Activated T-cell treated with anti-CD3 and anti-CD28 coated beads, Interleukin-2, amount 50 U/mL, for 24 hours (primary cell): ENCODE data around the gene ACOX2.

Experiments
- DNase-seq: peaks from one replicate; pipeline ENCODE4 v3.0.0-alpha.2; 2020
- H3K27ac Mint-ChIP-seq: 2 replicates; pipeline ENCODE4 v1.8.0; 2020; ENCODE audit warnings: mild to moderate bottlenecking, mixed read lengths
- H3K27me3 Mint-ChIP-seq: 2 replicates; pipeline ENCODE4 v1.8.0; 2020; ENCODE audit warnings: mixed read lengths
- H3K36me3 Mint-ChIP-seq: 2 replicates; pipeline ENCODE4 v1.8.0; 2020; ENCODE audit warnings: low read depth, mixed read lengths
- H3K4me1 Mint-ChIP-seq: 2 replicates; pipeline ENCODE4 v1.8.0; 2020; ENCODE audit warnings: low read depth, mixed read lengths
- H3K4me3 Mint-ChIP-seq: 2 replicates; pipeline ENCODE4 v1.8.0; 2020; ENCODE audit warnings: mild to moderate bottlenecking, moderate library complexity, mixed read lengths
- H3K9me3 Mint-ChIP-seq: 2 replicates; pipeline ENCODE4 v1.8.0; 2020; ENCODE audit warnings: mixed read lengths

The ACOX2 gene

GRCh38 chr3:58559586-58559985 is 22.6 kb upstream of the ACOX2 start:
- H3K27ac Mint-ChIP-seq = no peak overlapping the region
- no peak overlapping the region for H3K4me3 Mint-ChIP-seq
- no peaks in the 10 kb centered on the region for H3K4me1 Mint-ChIP-seq
- H3K36me3 Mint-ChIP-seq = no peaks in the 10 kb centered on the region
- no peaks in the 10 kb centered on the region for H3K9me3 Mint-ChIP-seq
- no peak for DNase-seq
- peaks cover 5% of the 10 kb centered on the region for H3K27me3 Mint-ChIP-seq

- Mint-ChIP-seq H3K9me3 (no peaks in the 10 kb centered on the region), H3K4me1 (no peaks in the 10 kb centered on the region), H3K27ac (no peak overlapping the region), H3K36me3 (no peaks in the 10 kb centered on the region), H3K4me3 (no peak overlapping the region), H3K27me3 (peaks cover 9% of the 10 kb centered on the region)
- DNase-seq = no peak
Observed at GRCh38 chr3:58557491-58557890, 20.5 kb upstream of the ACOX2 start.

- Mint-ChIP-seq H3K4me1 (no peaks in the 10 kb centered on the region), H3K4me3 (no peak overlapping the region), H3K27me3 (peaks cover 9% of the 10 kb centered on the region), H3K36me3 (no peaks in the 10 kb centered on the region), H3K9me3 (no peaks in the 10 kb centered on the region), H3K27ac (no peak overlapping the region)
- DNase-seq = no peak
Observed at GRCh38 chr3:58556761-58557221, 19.8 kb upstream of the ACOX2 start.

- peaks cover 9% of the 10 kb centered on the region for H3K27me3 Mint-ChIP-seq
- no peak for DNase-seq
- no peak overlapping the region for H3K27ac Mint-ChIP-seq
- no peaks in the 10 kb centered on the region for H3K4me1 Mint-ChIP-seq
- H3K4me3 Mint-ChIP-seq = no peak overlapping the region
- H3K9me3 Mint-ChIP-seq = peaks cover 3% of the 10 kb centered on the region
- no peaks in the 10 kb centered on the region for H3K36me3 Mint-ChIP-seq
Observed at GRCh38 chr3:58556001-58556400, 19.0 kb upstream of the ACOX2 start.

- H3K4me3 Mint-ChIP-seq = no peak overlapping the region
- no peak for DNase-seq
- no peaks in the 10 kb centered on the region for H3K4me1 Mint-ChIP-seq
- H3K9me3 Mint-ChIP-seq = peaks cover 3% of the 10 kb centered on the region
- H3K36me3 Mint-ChIP-seq = no peaks in the 10 kb centered on the region
- H3K27ac Mint-ChIP-seq = no peak overlapping the region
- H3K27me3 Mint-ChIP-seq = peaks cover 7% of the 10 kb centered on the region
Observed at GRCh38 chr3:58555203-58555602, 18.2 kb upstream of the ACOX2 start.

GRCh38 chr3:58553003-58553402 is 16.0 kb upstream of the ACOX2 start:
- peaks cover 4% of the 10 kb centered on the region for H3K27me3 Mint-ChIP-seq
- H3K27ac Mint-ChIP-seq = no peak overlapping the region
- no peaks in the 10 kb centered on the region for H3K4me1 Mint-ChIP-seq
- no peaks in the 10 kb centered on the region for H3K36me3 Mint-ChIP-seq
- no peak overlapping the region for H3K4me3 Mint-ChIP-seq
- peaks cover 3% of the 10 kb centered on the region for H3K9me3 Mint-ChIP-seq
- no peak for DNase-seq

- H3K36me3 Mint-ChIP-seq = no peaks in the 10 kb centered on the region
- H3K4me1 Mint-ChIP-seq = no peaks in the 10 kb centered on the region
- H3K9me3 Mint-ChIP-seq = peaks cover 3% of the 10 kb centered on the region
- DNase-seq = no peak
- H3K4me3 Mint-ChIP-seq = no peak overlapping the region
- H3K27ac Mint-ChIP-seq = no peak overlapping the region
- H3K27me3 Mint-ChIP-seq = peaks cover 5% of the 10 kb centered on the region
Observed at GRCh38 chr3:58551636-58552180, 14.7 kb upstream of the ACOX2 start.

- no peaks in the 10 kb centered on the region for H3K4me1 Mint-ChIP-seq
- no peak for DNase-seq
- peaks cover 4% of the 10 kb centered on the region for H3K27me3 Mint-ChIP-seq
- no peaks in the 10 kb centered on the region for H3K36me3 Mint-ChIP-seq
- no peak overlapping the region for H3K27ac Mint-ChIP-seq
- H3K4me3 Mint-ChIP-seq = no peak overlapping the region
- H3K9me3 Mint-ChIP-seq = no peaks in the 10 kb centered on the region
Observed at GRCh38 chr3:58544541-58544940, 7.6 kb upstream of the ACOX2 start.

GRCh38 chr3:58540176-58540858 is 3.3 kb upstream of the ACOX2 start:
- Mint-ChIP-seq H3K27ac (no peak overlapping the region), H3K4me3 (no peak overlapping the region), H3K4me1 (no peaks in the 10 kb centered on the region), H3K9me3 (no peaks in the 10 kb centered on the region), H3K27me3 (no peaks in the 10 kb centered on the region), H3K36me3 (no peaks in the 10 kb centered on the region)
- DNase-seq = no peak

GRCh38 chr3:58539626-58540025 is 2.6 kb upstream of the ACOX2 start:
- Mint-ChIP-seq H3K36me3 (no peaks in the 10 kb centered on the region), H3K9me3 (no peaks in the 10 kb centered on the region), H3K27ac (no peak overlapping the region), H3K4me3 (no peak overlapping the region), H3K4me1 (no peaks in the 10 kb centered on the region), H3K27me3 (no peaks in the 10 kb centered on the region)
- DNase-seq = no peak

GRCh38 chr3:58537412-58538301 is 667 bp upstream of the ACOX2 start:
- no peaks in the 10 kb centered on the region for H3K27me3 Mint-ChIP-seq
- H3K36me3 Mint-ChIP-seq = no peaks in the 10 kb centered on the region
- H3K4me3 Mint-ChIP-seq = no peak overlapping the region
- no peak overlapping the region for H3K27ac Mint-ChIP-seq
- peaks cover 7% of the 10 kb centered on the region for H3K4me1 Mint-ChIP-seq
- no peak for DNase-seq
- H3K9me3 Mint-ChIP-seq = no peaks in the 10 kb centered on the region

GRCh38 chr3:58535531-58536500 is 1.2 kb downstream of the ACOX2 start:
- no peak overlapping the region for H3K27ac Mint-ChIP-seq
- no peaks in the 10 kb centered on the region for H3K27me3 Mint-ChIP-seq
- no peaks in the 10 kb centered on the region for H3K9me3 Mint-ChIP-seq
- H3K4me1 Mint-ChIP-seq = peaks cover 14% of the 10 kb centered on the region
- H3K4me3 Mint-ChIP-seq = no peak overlapping the region
- H3K36me3 Mint-ChIP-seq = no peaks in the 10 kb centered on the region
- no peak for DNase-seq

- Mint-ChIP-seq H3K27me3 (no peaks in the 10 kb centered on the region), H3K9me3 (no peaks in the 10 kb centered on the region), H3K36me3 (no peaks in the 10 kb centered on the region), H3K27ac (no peak overlapping the region), H3K4me3 (no peak overlapping the region), H3K4me1 (peaks cover 14% of the 10 kb centered on the region)
- DNase-seq = no peak
Observed at GRCh38 chr3:58534592-58535494, 2.1 kb downstream of the ACOX2 start.
